GM21786 (cell line): ENCODE measurements around the gene KIAA0319L.

Experiments used
- ATAC-seq: cut with Tn5 transposase; IDR thresholded peaks from one replicate; pipeline ENCODE4 v1.9.1; 2021; ENCODE audit not compliant: unreplicated experiment

Gene KIAA0319L

DNA sequence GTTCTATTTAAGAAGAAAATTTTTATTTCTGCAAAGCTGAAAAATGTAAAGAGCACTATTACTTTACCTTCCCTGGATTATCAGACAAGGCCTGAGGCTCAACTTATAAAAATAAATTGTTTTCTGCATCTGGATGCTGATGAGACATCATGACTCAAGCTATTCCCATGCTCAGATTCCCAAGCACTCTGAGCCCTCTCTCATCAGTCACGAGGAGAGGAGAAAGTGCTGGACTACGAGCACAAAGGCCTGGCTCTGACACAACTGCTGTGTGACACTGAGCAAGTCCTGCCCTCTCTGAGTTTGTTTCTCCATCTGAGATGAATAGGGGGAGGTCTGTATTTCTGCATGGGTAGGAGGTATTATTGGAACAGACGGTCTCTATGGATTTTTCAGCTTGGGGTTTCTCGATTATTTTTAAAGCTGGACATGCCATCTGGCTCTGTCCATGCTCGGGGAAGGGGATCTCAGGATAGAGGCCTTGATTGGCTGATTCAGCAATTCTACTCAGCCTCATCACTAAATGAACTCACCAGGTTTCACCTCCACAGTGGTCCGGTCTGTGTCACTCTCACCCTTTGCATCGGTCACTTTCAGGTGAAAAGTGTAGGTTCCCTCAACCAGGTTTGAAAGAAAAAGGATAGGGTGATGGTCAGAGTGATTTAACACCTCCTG lies 107.7 kb downstream of the KIAA0319L start:
- ATAC-seq, result no peak

DNA sequence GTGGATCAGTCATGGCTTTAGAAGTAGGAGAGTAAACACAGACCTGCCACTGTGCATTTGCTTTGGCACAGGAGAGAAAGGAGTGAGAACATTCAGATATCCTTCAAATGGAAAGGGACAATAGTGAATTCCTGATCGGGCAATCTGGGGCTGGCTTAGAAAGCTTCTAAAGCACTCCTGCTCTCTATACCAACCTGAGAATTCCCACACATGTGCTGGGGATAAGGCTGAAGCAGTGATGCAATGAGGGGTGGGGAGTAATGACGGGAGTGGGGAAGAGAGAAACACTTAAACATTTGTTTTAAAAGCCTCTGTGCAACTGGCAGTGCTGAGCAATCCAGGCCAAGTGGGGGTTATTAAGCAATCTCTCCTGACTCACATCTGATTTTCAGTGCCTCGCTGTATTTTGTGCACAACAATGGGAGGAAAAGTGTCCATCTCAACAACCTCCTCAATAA lies 108.8 kb downstream of the KIAA0319L start:
- ATAC-seq, result no peak

DNA sequence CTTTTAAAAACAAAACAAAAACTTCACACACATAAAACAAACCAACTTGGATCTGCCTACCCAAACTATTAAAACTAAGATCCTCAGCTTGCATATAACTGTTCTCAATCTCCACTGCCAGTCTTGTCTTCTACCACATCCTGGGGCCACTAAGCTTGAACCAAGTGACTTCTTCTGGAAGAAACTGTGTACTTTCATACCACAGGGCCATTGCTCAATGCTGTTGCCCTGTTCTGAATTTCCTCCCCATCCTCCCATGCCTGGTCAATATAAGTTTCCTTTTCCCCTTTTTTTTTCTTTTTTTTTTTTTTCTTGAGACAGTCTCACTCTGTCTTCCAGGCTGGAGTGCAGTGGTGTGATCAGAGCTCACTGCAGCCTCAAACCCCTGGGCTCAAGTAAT lies 109.9 kb downstream of the KIAA0319L start:
- no peak for ATAC-seq

DNA sequence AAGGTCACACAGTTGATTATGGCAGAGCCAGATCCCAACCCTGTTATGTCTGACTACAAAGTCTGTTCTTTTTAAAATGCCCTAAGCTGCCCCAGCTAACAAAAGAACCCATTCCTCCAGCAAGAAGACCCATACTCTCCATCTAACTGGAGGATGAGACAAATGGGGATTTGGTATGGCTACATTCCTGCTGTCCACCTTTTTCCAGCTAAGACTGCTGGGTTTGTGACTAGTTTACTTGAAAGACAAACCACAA lies 112.8 kb downstream of the KIAA0319L start:
- ATAC-seq, result no peak

DNA sequence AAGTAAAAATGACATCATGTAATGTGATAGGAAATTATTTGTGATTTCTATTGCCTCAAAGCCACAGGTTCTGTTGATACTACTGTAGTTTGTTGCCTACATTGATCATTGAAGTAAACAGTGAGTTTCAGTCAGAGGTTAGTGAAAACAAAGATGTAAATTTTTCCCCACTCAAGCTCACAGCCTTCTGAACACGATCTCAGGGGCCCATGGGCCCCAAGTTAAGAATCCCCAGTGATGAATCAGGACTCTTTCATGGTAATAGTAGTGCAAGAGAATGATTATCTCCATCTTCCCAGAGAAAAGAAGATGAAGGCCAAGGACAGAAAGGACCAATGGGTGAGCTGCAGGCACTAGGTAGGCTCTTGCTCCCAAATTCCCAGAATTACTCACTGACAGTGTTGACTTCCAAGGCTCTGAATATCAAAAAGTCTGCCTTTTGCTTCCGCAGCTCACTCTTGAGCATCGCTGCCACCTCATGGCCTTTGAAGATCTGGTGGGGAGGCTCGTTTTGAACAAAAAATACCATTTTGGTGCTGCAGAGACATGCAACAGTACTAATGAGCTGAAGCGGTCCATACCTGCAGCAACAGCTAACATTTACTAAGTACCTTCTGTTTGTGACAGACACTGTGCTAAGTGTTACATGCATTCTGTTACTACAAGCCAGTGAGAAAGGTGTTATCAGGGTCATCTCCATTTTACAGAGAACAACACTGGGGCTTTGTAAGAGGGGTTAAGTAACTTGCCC lies 113.3 kb downstream of the KIAA0319L start:
- ATAC-seq, result no peak

DNA sequence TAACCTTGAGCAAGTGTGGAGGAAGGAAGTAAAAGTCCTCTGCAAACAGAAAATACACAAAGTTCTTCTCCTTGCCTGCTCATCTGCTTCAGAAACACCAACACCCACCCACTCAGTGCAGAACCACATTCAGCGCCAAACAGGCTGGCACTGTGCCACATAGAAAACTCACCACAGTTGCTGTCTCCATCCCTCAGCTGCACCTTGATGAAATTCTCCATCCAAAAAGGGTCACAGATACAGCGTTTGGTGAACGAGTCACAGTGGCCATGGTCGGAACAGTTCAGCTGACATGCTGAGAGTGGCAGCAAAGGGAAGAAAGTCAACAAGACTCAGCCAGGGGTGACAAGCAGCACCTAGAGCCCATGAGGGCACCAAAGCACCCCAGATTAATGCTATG lies 114.5 kb downstream of the KIAA0319L start:
- no peak for ATAC-seq

DNA sequence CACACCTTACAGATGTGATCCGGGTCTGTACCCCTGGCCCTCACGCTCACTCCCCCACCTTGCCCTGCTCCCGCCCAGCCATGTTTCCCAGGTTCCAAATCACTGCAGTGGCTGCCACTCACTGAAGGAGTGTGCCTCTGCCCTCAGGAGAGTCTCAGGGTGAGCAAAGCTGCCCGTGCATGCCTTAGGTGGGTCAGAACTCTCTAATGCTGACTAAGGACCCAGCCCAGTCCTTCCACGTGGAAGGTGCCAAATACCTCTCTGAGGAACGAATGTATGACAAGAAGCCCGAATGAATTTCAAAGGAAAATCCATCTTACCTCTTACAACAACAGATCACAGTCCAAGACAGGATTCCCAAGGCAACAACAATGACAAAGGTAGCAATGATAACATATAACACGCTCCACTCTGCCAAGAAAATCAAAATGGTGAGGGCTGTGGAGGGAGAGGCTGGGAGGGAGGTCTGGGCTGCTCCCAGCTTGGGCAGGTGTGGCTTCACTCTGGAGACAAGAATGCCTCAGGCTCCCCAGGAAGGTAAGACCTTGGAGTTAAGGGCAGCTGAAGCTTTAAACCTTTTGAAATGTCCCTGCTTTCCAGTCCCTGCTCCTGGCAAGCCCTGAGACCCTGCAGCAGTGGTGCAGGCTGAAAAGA lies 115.2 kb downstream of the KIAA0319L start:
- no peak for ATAC-seq

DNA sequence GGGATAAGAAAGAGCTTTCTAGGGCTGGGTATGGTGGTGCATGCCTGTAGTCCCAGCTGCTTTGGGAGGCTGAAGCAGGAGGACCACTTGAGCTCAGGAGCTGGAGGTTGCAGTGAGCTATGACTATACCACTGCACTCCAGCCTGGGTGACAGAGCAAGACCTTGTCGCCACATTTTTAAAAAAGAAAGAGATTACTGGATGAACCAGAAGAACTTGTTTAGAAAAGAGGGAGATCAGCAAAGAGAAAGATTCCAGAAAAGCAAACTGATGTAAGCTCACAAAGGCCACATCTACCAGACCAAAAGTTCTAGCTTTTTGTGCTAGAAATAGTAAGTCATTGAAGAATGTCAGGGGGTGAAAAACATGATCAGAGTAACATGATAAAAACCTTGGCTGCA lies 117.6 kb downstream of the KIAA0319L start:
- no peak for ATAC-seq

DNA sequence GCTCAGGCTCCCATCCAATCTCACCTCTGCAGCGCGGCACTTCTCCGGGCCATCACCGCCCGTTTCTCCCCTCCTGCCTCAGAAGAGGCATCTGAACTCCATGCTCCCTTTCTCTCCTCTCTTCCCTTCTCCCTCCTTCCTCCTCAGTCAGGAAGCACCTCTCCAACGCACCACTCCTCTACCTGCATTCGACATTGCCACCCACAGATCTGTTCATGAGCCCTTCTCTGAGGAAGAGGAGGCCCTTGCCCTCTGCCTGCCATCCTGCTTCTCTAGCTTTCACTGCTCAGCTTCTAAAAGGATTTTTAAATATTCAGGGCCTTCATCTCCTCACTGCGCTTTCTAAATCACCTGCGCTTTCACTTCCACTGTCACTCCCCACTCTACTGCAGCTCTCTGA lies 120.0 kb downstream of the KIAA0319L start:
- no peak for ATAC-seq

DNA sequence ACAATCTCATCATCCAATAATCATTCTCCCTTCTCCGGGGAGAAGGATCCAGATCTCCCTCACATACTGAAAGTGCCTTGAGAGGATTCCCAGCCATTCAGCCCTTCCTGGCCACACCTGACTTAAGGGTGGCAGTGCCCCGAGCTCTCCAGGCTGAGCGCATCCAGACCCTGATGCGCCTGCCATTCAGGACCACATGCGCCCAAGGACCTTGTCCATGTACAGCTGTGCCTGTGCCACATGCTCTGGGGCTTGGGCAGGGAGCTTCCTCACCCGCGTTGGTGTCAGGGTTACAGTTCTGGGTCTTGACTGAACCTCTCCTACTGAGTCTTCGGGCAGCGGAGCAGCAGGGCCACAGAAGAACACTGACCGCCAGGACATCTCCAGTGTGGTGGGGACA lies 121.1 kb downstream of the KIAA0319L start:
- no peak for ATAC-seq

DNA sequence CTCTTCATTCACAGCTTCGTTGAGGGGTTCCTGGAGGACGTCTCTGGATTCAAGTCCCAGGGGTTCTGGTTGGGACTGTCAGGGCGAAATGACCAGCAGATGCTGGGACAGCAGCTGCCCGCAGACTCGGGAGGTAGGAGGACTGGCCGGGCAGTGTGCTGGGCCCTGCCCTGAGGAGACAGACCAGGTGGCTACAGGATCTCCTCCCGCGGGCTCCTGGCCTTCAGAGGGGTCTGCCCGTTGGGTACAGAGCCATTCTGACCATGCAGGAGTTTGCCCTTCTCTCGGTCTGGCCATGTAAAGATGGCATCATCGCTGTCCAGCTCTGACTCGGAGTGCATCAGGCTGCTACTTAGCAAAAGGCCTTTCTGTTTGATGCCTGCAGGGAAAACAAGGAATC lies 122.5 kb downstream of the KIAA0319L start:
- ATAC-seq, result no peak

DNA sequence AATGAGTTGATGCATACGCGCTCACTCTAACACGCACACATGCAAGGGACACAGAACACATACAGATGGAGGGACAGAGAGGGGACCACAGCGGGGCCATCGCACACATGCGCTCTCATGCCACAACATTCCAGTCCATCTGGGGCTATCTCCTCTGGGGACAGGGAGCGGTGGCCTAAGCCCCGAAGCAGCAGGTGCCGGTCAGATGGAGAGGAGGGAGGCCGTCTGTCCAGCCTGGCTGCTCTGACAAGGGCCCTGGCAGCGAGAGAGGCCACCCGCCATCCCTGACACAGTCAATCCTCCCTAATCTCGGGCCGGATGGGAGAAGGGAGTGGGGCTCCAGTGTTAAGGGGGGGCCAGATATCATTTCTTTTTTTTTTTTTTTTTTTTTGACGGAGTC lies 123.5 kb downstream of the KIAA0319L start:
- no peak for ATAC-seq

DNA sequence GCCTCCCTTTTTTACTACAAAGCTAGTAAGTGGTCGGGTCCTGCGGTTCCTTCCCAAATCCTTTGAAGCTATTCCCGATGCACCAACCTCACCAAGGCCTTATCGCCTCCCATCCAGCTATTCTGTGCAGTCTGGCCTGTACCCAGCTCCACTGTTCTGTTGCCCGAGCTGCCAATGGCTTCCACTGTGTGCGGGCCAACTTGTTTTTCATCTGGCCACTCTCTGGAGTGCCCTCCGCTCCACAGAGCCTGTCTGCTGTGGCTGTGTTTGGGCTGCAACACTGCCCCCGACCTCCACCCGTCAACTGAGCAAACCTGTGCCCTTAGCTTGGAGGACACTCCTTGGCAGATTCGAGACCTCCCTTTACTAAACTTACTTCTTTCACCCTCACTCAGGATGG lies 125.0 kb downstream of the KIAA0319L start:
- no peak for ATAC-seq

DNA sequence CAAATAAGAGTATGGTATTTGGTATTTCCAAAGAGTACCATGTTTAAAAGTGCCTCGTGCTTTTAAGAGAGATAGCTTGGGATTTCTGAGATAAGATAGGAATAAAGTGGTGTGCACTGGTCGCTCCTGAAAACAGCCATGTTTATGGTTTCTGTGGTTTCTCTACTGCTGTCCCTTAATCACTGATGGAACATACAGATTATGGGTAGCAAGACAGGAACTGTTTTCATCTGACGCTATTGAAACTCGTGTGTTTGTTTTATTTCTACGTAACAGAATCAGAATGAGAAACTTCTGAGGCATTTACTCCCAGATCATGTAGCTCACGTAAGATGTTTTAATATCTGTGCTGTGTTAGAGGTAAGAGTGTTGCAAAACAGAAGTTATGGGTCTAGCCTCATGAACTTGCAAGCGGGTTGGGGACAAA lies 126.0 kb downstream of the KIAA0319L start:
- no peak for ATAC-seq

DNA sequence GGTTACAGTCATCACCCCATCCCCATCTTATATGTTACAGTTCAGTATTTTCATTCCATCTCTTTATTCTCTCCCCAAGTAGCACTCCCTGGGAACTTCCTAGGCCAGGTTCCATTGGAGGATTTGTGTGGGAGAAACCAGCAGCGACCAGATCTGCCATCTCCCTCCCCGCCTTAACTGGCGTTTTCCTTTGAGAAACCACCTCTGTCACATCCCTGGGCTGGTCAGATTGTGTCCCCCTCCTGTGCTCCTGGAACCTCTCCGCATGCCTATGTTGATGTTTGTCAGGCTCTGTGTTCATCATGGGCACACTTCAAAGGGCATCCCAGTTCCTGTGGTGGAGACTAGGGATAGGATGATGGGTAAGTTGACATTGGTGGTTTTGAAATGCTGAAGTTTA lies 126.4 kb downstream of the KIAA0319L start:
- ATAC-seq, result no peak

DNA sequence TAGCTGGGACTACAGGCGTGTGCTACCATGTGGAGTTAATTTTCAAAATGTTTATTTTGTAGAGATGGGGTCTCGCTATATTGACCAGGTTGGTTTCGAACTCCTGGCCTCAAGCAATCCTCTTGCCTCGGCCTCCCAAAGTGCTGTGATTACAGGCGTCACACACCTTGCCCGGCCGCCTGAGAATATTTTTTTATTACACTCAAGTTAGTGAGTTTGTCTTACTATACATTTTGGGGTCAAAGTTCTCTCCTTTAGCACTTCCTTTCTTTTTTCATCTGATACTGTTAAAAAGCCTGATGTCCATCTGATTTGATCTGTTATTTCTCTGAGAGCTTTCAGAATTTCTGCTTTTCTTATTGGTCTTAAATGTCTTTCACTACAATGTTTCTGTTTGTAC lies 128.8 kb downstream of the KIAA0319L start:
- no peak for ATAC-seq

DNA sequence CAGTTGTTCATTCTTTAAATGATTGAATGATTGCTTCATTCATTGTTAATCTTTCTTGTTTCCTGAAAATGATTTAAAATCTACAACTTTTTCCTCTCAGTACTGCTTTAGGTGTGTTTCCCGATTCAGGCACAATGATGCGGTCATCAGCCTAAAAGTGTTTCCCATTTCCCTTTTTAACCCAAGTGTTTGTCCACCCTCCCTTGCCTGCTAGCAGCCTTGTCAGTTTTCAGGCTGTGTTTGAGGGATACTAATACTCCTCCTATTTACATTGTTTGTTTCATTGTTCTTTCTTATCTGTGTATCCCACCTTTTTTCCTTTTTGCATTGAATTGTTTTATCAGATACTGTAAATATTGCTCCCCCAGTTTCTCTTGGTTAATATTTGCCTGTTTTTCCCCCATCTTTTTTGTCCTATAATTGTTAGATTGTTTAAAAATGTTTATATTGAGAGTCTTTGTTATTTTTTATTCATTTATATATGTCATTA lies 131.1 kb downstream of the KIAA0319L start:
- no peak for ATAC-seq

DNA sequence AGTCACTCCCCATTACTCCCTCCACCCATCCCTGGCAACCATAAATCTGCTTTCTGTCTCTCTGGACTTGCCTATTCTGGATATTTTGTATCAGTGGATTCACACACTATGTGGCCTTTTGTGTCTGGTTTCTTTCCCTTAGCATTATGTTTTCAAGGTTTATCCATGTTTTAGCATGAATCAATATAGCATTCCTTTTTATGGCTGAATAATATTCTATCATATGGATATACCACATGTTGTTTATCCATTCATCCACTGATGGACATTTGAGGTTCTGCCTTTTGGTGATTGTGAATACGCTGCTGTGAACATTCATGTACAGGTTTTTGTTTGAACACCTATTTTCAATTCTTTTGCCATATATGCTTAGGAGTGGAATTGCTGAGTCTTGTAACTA lies 148.3 kb downstream of the KIAA0319L start:
- no peak for ATAC-seq

DNA sequence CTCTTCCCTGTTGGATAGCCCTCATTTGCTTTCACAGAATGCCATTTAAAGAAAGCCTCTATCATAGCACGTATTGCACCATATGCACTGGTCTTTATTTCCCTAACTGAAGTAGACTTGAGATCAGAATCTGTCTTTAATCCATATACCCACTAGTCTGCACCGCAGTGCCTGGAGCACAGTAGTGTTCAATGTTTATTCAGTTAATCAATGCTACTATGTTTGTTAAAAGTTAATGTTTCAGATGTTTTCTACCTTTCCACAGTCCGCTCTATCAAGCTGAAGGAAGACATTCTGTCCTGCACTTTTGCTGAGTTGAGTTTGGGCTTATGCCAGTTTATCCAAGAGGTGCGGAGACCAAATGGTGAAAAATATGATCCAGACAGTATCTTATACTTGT lies 149.5 kb downstream of the KIAA0319L start:
- ATAC-seq, result no peak

DNA sequence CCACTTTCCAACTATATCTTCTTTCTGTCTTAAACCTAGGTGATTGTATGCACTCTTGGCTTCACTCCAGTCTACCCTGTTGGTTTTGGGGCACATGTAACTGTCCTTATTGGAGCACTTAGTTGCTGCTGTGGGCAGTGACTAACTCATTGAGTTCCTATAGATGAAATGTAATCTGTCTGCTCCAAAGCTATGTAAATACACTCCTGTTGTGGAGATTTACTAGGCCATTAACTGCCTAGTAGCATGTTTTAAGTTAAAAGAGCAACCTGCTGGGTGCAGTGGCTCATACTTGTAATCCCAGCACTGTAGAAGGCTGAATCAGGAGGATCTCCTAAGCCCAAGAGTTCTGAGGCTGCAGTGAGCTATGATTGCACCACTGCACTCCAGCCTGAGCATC lies 151.1 kb downstream of the KIAA0319L start:
- ATAC-seq, result no peak

DNA sequence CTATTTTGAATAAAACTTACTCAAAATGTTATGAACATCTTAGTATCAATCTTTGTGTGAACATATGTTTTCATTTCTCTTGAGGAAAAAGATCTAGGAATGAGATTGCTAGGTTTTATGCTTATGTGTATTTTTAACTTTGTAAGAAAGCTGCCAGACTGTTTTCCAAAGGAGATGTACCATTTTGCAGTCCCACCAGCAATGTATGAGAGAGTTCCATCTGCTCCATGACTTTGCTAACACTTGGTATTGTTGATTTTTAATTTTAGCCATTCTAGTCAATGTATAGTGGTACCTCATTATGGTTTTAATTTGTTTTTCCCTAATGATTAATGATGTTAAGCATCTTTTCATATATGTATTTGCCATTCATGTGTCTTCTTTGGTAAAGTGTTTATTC lies 156.2 kb downstream of the KIAA0319L start:
- no peak for ATAC-seq

DNA sequence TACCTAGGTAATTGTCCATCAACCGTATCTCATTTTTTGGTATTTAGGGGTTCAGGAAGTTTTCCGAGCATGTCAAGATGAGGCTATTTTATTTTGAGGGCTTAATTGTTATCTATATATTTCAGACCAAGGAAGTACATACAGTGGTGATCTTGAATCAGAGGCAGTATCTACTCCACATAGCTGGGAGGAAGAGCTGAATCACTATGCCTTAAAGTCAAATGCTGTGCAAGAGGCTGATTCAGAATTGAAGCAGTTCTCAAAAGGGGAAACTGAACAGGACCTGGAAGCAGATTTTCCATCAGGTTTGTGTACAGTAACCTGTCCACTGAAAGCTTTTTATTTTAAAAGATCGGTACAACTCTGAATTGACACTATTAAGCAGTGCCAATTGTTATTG lies 158.5 kb downstream of the KIAA0319L start:
- ATAC-seq, result no peak
